HCT116 (cell line): ENCODE measurements around the gene WWOX. TPM values are rescaled to one million over a fixed set of nuclear protein-coding genes. Genes with fewer than 3 reads are reported as not detected.

Experiments
- ATAC-seq: fragments of 200-7000 bp; cut with Tn5 transposase; 2 replicates; pipeline ENCODE4 v1.9.1; 2020; ENCODE audit warnings: mild to moderate bottlenecking, moderate library complexity
- BruUV-seq: library from RNA; stranded (reverse); fragments of 400-500 nt; replicated peaks from 2 replicates; lab custom pipeline; 2021; lab: Mats Ljungman, UMichigan
- CTCF ChIA-PET: fragments of 300-600 bp; sonication (Branson Sonifier 250); formaldehyde crosslinking; loops from one replicate; lab custom pipeline; 2021; ENCODE audit warnings: antibody characterized with exemption; lab: Charles Lee
- POLR2A ChIA-PET: fragments of 300-600, 350-600 bp; sonication (Branson Sonifier 250); formaldehyde crosslinking; loops from one replicate; lab custom pipeline; 2021; ENCODE audit warnings: antibody characterized with exemption; lab: Charles Lee
- RAD21 ChIA-PET, 2 experiments: fragments of 300-600 bp; sonication (Branson Sonifier 250); formaldehyde crosslinking; loops; one replicate each; lab custom pipeline; 2023; ENCODE audit warnings: low total read pairs in 2 of 2; ENCODE audit not compliant: uncharacterized antibody in 2 of 2, unreplicated experiment in 2 of 2, low non-redundant PET in 1 of 2; lab: Charles Lee
- DNase-seq: peaks from one replicate; pipeline ENCODE4 v3.0.0-alpha.2; 2010; ENCODE audit warnings: low read depth, low spot score
- H2AFZ ChIP-seq: fragments of 200-600 bp; shearing (Covaris generic), sonication (generic); 2 replicates; pipeline ENCODE4 v1.6.1; 2017; ENCODE audit warnings: low read depth, mixed run types, mixed read lengths, antibody characterized with exemption, low read length; ENCODE audit not compliant: poor library complexity, severe bottlenecking
- H3K27ac ChIP-seq: 2 replicates; pipeline ENCODE4 v1.5.1; 2012; ENCODE audit warnings: low read depth, low read length
- H3K27me3 ChIP-seq: fragments of 200-600 bp; sonication (generic); 2 replicates; pipeline ENCODE4 v1.6.1; 2016; ENCODE audit warnings: mixed run types, low read length, mixed read lengths; ENCODE audit not compliant: insufficient read depth
- H3K36me3 ChIP-seq, 2 experiments: fragments of 200-500 bp in 1 of 2; fragments of 200-600 bp in 1 of 2; sonication (Bioruptor generic) in 1 of 2; sonication (generic) in 1 of 2; 2 replicates each; pipeline versions ENCODE4 v1.5.1 to v1.6.1; 2014 to 2016; ENCODE audit warnings: low read length in 2 of 2, inconsistent platforms in 1 of 2, mixed read lengths in 1 of 2, mixed run types in 1 of 2; ENCODE audit not compliant: insufficient read depth in 2 of 2, control insufficient read depth in 1 of 2
- H3K4me1 ChIP-seq, 2 experiments: fragments of 200-600 bp in 1 of 2; sonication (generic) in 1 of 2; 2 replicates each; pipeline versions ENCODE4 v1.5.1 to v1.6.1; 2012 to 2017; ENCODE audit warnings: low read length in 2 of 2, inconsistent platforms in 1 of 2, mild to moderate bottlenecking in 1 of 2, mixed read lengths in 1 of 2, mixed run types in 1 of 2, moderate library complexity in 1 of 2; ENCODE audit not compliant: insufficient read depth in 2 of 2, control insufficient read depth in 1 of 2
- H3K4me2 ChIP-seq: fragments of 200-600 bp; sonication (generic); 2 replicates; pipeline ENCODE4 v1.6.1; 2017; ENCODE audit warnings: mixed run types, low read length, mixed read lengths
- H3K4me3 ChIP-seq, 2 experiments: fragments of 200-600 bp in 1 of 2; sonication (generic) in 1 of 2; replicated peaks in 1 of 2; 2 replicates each; pipeline ENCODE4 v1.5.1; 2011 to 2016; ENCODE audit warnings: low read length in 2 of 2, control low read depth in 1 of 2, low read depth in 1 of 2, mild to moderate bottlenecking in 1 of 2, mixed read lengths in 1 of 2, mixed run types in 1 of 2
- H3K79me2 ChIP-seq: fragments of 200-600 bp; sonication (generic); 2 replicates; pipeline ENCODE4 v1.6.1; 2017; ENCODE audit warnings: mild to moderate bottlenecking, mixed run types, low read length, moderate library complexity, mixed read lengths; ENCODE audit not compliant: insufficient read depth
- H3K9ac ChIP-seq: fragments of 200-600 bp; sonication (generic); 2 replicates; pipeline ENCODE4 v1.6.1; 2016; ENCODE audit warnings: low read length, mixed read lengths
- H3K9me2 ChIP-seq: fragments of 200-600 bp; sonication (generic), shearing (Covaris generic); 2 replicates; pipeline ENCODE4 v1.6.1; 2017; ENCODE audit warnings: mixed run types, mild to moderate bottlenecking, moderate library complexity; ENCODE audit not compliant: insufficient read depth
- H3K9me3 ChIP-seq, 2 experiments: fragments of 200-500 bp in 1 of 2; fragments of 200-600 bp in 1 of 2; sonication (Bioruptor generic) in 1 of 2; sonication (generic) in 1 of 2; 2 replicates each; pipeline ENCODE4 v1.6.1; 2014 to 2017; ENCODE audit warnings: low read length in 2 of 2, mixed read lengths in 2 of 2, inconsistent platforms in 1 of 2, low read depth in 1 of 2, mild to moderate bottlenecking in 1 of 2, mixed run types in 1 of 2, moderate library complexity in 1 of 2; ENCODE audit not compliant: control insufficient read depth in 1 of 2, insufficient read depth in 1 of 2
- H4K20me1 ChIP-seq: fragments of 200-600 bp; sonication (generic), shearing (Covaris generic); 2 replicates; pipeline ENCODE4 v1.6.1; 2017; ENCODE audit warnings: mixed run types, mild to moderate bottlenecking, moderate library complexity; ENCODE audit not compliant: insufficient read depth
- CEBPB ChIP-seq: IDR thresholded peaks from 2 replicates; pipeline ENCODE4 v1.6.1; 2012; ENCODE audit warnings: low read depth
- EGR1 ChIP-seq: IDR thresholded peaks from 2 replicates; pipeline ENCODE4 v1.6.1; 2012; ENCODE audit warnings: low read depth
- ELF1 ChIP-seq: IDR thresholded peaks from 2 replicates; pipeline ENCODE4 v1.6.1; 2012; ENCODE audit warnings: low read depth, borderline replicate concordance
- FOSL1 ChIP-seq: IDR thresholded peaks from 2 replicates; pipeline ENCODE4 v1.6.1; 2012; ENCODE audit warnings: low read depth
- POLR2A ChIP-seq: IDR thresholded peaks from 2 replicates; pipeline ENCODE4 v1.7.0; 2011; ENCODE audit warnings: borderline replicate concordance; ENCODE audit not compliant: insufficient read depth, insufficient read length; ENCODE audit errors: extremely low read depth
- POLR2AphosphoS5 ChIP-seq: IDR thresholded peaks from 2 replicates; pipeline ENCODE4 v1.6.1; 2011; ENCODE audit warnings: mild to moderate bottlenecking, low read depth, low read length, moderate library complexity
- SIN3A ChIP-seq: IDR thresholded peaks from 2 replicates; pipeline ENCODE4 v1.6.1; 2012; ENCODE audit warnings: low read depth
- SRF ChIP-seq: IDR thresholded peaks from 2 replicates; pipeline ENCODE4 v1.6.1; 2012; ENCODE audit warnings: low read depth
- TCF7L2 ChIP-seq: IDR thresholded peaks from 2 replicates; pipeline ENCODE4 v1.7.0; 2011; ENCODE audit warnings: borderline replicate concordance, inconsistent platforms; ENCODE audit not compliant: insufficient read depth, insufficient read length; ENCODE audit errors: extremely low read depth
- intact Hi-C: fragments of 100-400 bp; cut with micrococcal nuclease; formaldehyde crosslinking; loops from 2 replicates; pipeline ENCODE4 v1.10.0; 2022
- total RNA-seq: library from RNA; stranded (reverse); gene quantifications from one replicate; pipeline ENCODE4 v1.2.1, GENCODE V29; 2021; ENCODE audit not compliant: unreplicated experiment
- TF ChIP-seq, protein P1 (sequence below): IDR thresholded peaks from 2 replicates; pipeline ENCODE4 v1.6.1; 2012
- TF ChIP-seq, protein P2 (sequence below): IDR thresholded peaks from 2 replicates; pipeline ENCODE4 v1.6.1; 2012; ENCODE audit warnings: low read depth
- TF ChIP-seq, protein P3 (sequence below): IDR thresholded peaks from 2 replicates; pipeline ENCODE4 v1.6.1; 2012

Gene WWOX
- total RNA-seq, 1 experiment from 2014 or later: 13.7 TPM

DNA sequence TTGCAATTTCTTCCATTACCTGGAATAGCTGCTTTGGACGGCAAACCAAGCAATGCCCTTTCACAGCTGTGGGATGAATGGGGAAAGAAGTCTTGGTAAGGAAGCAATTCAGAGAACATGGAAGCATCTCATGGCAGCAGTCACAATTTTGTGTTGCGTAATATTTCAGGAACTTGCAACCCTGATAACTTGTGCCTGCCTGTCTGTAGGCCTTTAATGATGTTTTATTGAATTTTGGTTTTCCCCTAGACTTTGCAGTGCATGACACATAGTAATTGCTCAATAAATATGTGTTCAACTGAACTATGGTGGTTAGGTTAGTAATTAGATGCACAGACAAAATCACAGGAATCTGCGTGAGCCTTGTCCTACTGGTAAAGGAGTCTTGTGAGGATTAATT, 439.5 kb downstream of the WWOX start:
- TF ChIP-seq, protein P1, sequence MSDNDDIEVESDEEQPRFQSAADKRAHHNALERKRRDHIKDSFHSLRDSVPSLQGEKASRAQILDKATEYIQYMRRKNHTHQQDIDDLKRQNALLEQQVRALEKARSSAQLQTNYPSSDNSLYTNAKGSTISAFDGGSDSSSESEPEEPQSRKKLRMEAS: no peak
- TF ChIP-seq SRF (no peak), FOSL1 (no peak), POLR2AphosphoS5 (no peak), EGR1 (no peak), POLR2A (no peak)
- no peak overlapping the region for H3K4me2 ChIP-seq
- ChIA-PET CTCF (no interaction called here), POLR2A (no interaction called here), RAD21 (no interaction called here)
- intact Hi-C loops: loop anchor here (10.0 kb wide), 1 partner anchor 46 kb away; no protein-coding TSS in a partner anchor
- no peaks in the 10 kb centered on the region for H3K4me1 ChIP-seq
- no peak for DNase-seq
- H3K27ac ChIP-seq: no peak overlapping the region
- no peaks in the 10 kb centered on the region for H3K9me2 ChIP-seq
- no peak overlapping the region for H3K4me3 ChIP-seq
- H3K9ac ChIP-seq: no peak overlapping the region
- BruUV-seq: no TSS peak
- no peak for ATAC-seq
- H2AFZ ChIP-seq: no peak overlapping the region
- no peaks in the 10 kb centered on the region for H3K27me3 ChIP-seq
- H3K79me2 ChIP-seq: no peaks in the 10 kb centered on the region
- H3K9me3 ChIP-seq: no peaks in the 10 kb centered on the region; a peak in 1 of 4 replicates
- no peaks in the 10 kb centered on the region for H3K36me3 ChIP-seq
- H4K20me1 ChIP-seq: no peaks in the 10 kb centered on the region

DNA sequence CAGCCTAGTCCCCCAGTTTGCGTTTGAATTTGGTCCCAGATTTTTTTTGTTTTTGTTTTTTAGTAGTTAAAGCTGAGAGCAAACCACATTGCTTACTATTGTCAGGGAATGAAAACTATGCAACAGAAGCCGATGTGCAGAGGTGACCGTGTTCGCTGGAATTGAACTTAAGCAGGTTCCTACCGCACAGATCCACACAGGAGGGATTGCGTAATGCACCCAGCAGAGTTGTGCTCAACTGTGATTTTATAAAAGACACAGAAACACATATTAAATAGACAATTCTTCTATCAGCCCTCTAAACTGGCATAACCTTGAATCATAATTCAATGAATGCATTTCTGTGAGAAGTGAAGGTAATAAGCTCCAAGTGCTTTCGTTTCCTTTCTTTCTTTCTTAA, 443.0 kb downstream of the WWOX start:
- Histone ChIP-seq H3K4me1 (no peaks in the 10 kb centered on the region), H3K9me3 (no peaks in the 10 kb centered on the region; a peak in 1 of 4 replicates), H4K20me1 (no peaks in the 10 kb centered on the region), H3K27ac (no peak overlapping the region), H3K9ac (no peak overlapping the region), H3K4me2 (no peak overlapping the region), H3K27me3 (no peaks in the 10 kb centered on the region), H3K79me2 (no peaks in the 10 kb centered on the region), H3K4me3 (no peak overlapping the region), H3K36me3 (no peaks in the 10 kb centered on the region), H3K9me2 (no peaks in the 10 kb centered on the region), H2AFZ (no peak overlapping the region)
- no peak for ATAC-seq
- DNase-seq: no peak
- no TSS peak for BruUV-seq
- TF ChIP-seq POLR2A (no peak), ELF1 (no peak), POLR2AphosphoS5 (no peak), TCF7L2 (no peak), SRF (no peak), SIN3A (no peak), CEBPB (no peak)
- TF ChIP-seq, protein P1: no peak
- TF ChIP-seq, protein P2, sequence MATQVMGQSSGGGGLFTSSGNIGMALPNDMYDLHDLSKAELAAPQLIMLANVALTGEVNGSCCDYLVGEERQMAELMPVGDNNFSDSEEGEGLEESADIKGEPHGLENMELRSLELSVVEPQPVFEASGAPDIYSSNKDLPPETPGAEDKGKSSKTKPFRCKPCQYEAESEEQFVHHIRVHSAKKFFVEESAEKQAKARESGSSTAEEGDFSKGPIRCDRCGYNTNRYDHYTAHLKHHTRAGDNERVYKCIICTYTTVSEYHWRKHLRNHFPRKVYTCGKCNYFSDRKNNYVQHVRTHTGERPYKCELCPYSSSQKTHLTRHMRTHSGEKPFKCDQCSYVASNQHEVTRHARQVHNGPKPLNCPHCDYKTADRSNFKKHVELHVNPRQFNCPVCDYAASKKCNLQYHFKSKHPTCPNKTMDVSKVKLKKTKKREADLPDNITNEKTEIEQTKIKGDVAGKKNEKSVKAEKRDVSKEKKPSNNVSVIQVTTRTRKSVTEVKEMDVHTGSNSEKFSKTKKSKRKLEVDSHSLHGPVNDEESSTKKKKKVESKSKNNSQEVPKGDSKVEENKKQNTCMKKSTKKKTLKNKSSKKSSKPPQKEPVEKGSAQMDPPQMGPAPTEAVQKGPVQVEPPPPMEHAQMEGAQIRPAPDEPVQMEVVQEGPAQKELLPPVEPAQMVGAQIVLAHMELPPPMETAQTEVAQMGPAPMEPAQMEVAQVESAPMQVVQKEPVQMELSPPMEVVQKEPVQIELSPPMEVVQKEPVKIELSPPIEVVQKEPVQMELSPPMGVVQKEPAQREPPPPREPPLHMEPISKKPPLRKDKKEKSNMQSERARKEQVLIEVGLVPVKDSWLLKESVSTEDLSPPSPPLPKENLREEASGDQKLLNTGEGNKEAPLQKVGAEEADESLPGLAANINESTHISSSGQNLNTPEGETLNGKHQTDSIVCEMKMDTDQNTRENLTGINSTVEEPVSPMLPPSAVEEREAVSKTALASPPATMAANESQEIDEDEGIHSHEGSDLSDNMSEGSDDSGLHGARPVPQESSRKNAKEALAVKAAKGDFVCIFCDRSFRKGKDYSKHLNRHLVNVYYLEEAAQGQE: no peak
- TF ChIP-seq, protein P3, sequence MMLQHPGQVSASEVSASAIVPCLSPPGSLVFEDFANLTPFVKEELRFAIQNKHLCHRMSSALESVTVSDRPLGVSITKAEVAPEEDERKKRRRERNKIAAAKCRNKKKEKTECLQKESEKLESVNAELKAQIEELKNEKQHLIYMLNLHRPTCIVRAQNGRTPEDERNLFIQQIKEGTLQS: no peak
- ChIA-PET CTCF (no interaction called here), RAD21 (no interaction called here), POLR2A (no interaction called here)
- intact Hi-C loops: no loop called here
